ENCODE results near the gene PSME1. TPM values are rescaled to one million over a fixed set of nuclear protein-coding genes. Genes with fewer than 3 reads are reported as not detected.

PSME1 gene
- total and polyA plus RNA-seq, 2 of the 13 experiments (the other 11 are each of a cell fraction or from before 2014, with no cell fraction given) = 159 to 608 TPM

DNA sequence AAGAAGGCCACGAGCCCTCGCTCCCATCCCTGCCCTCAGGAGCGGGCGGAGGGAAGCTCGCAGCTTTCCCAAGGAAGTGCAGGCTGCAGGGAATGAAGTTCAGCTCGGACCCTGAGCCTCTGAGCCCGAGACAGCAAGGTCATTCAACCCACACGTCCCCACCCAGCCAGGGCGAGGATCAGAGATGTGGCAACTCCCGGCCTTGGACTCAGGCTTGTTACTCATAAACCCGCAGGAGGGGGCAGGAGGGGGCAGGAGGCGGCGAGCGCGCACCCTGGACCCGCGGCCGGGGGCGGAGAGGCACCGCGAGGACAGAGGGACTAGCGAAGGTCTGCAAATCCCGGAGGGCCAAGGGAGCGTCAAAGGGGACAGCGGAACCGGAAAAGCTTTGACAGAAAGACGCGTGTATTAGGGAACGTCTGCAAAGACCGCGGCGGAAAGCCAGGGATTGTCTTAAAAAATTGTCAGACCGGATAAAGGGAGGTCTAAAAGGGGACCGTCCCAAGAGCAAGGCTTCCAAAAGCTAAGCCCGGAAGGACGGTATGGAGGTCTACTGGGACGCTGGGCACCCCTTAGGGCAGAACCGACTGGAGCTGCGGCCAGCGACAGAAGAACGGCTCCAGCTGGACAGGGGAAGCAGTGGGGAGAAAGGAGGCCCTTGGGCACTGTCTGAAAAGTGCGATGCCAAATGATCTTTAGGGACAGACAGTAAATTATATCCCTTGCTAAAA lies 22.0 kb upstream of the PSME1 start (continued):
- TF ChIP-seq NR2F1 (CRISPR knock-in tag; IDR thresholded peaks at IDR 0.05) (peak; percentile 74 to 90), ZNF20 (CRISPR knock-in tag; IDR thresholded peaks at IDR 0.05) (peak; percentile 83; the same call in 1 of the 2 replicates), ZNF251 (CRISPR knock-in tag; IDR thresholded peaks at IDR 0.05) (0 out of 2 replicates have a peak, but pooled peaks have one; percentile 72), ZNF761 (CRISPR knock-in tag; conservative IDR thresholded peaks at IDR 0.05) (peak; percentile 98), ZNF607 (CRISPR knock-in tag; IDR thresholded peaks at IDR 0.05; ENCODE audit: borderline replicate concordance) (peak; percentile 91), ZNF333 (CRISPR knock-in tag; IDR thresholded peaks at IDR 0.05; ENCODE audit: borderline replicate concordance) (peak; percentile 95; the same call in 1 of the 2 replicates), NR2F2 (IDR thresholded peaks at IDR 0.05; ENCODE audit: borderline replicate concordance, low read depth) (no peak), MIER3 (CRISPR knock-in tag; IDR thresholded peaks at IDR 0.05; ENCODE audit: borderline replicate concordance) (peak; percentile 99), KLF12 (CRISPR knock-in tag; IDR thresholded peaks at IDR 0.05; ENCODE audit: borderline replicate concordance) (peak; percentile 97), SRF (IDR thresholded peaks at IDR 0.05; ENCODE audit: low read depth, low read length) (peak; percentile 15), ZNF335 (CRISPR knock-in tag; IDR thresholded peaks at IDR 0.05) (peak; percentile 94), CEBPG (CRISPR knock-in tag; IDR thresholded peaks at IDR 0.05) (peak; percentile 99), NONO (IDR thresholded peaks at IDR 0.05) (no peak), NONO (CRISPR knock-in tag; conservative IDR thresholded peaks at IDR 0.05) (no peak), ZSCAN30 (CRISPR knock-in tag; IDR thresholded peaks at IDR 0.05) (no peak; the same call in 1 of the 2 replicates), ONECUT2 (CRISPR knock-in tag; IDR thresholded peaks at IDR 0.05) (peak; percentile 44; the same call in 1 of the 2 replicates), GTF3A (CRISPR knock-in tag; conservative IDR thresholded peaks at IDR 0.05) (peak; percentile 91), AKAP8 (CRISPR knock-in tag; IDR thresholded peaks at IDR 0.05) (peak; percentile 99), ZNF343 (CRISPR knock-in tag; IDR thresholded peaks at IDR 0.05) (peak; percentile 99), ZNF550 (CRISPR knock-in tag; IDR thresholded peaks at IDR 0.05; ENCODE audit: borderline replicate concordance) (peak; percentile 93), ZMYM4 (CRISPR knock-in tag; IDR thresholded peaks at IDR 0.05) (peak; percentile 98), STAG1 (CRISPR knock-in tag; IDR thresholded peaks at IDR 0.05) (peak; percentile 31; the same call in 1 of the 2 replicates), KDM4B (CRISPR knock-in tag; IDR thresholded peaks at IDR 0.05) (peak; percentile 99)
- TF ChIP-seq, protein P1, sequence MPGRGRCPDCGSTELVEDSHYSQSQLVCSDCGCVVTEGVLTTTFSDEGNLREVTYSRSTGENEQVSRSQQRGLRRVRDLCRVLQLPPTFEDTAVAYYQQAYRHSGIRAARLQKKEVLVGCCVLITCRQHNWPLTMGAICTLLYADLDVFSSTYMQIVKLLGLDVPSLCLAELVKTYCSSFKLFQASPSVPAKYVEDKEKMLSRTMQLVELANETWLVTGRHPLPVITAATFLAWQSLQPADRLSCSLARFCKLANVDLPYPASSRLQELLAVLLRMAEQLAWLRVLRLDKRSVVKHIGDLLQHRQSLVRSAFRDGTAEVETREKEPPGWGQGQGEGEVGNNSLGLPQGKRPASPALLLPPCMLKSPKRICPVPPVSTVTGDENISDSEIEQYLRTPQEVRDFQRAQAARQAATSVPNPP (CRISPR knock-in tag; IDR thresholded peaks at IDR 0.05) = peak; percentile 84
- TF ChIP-seq, protein P2, sequence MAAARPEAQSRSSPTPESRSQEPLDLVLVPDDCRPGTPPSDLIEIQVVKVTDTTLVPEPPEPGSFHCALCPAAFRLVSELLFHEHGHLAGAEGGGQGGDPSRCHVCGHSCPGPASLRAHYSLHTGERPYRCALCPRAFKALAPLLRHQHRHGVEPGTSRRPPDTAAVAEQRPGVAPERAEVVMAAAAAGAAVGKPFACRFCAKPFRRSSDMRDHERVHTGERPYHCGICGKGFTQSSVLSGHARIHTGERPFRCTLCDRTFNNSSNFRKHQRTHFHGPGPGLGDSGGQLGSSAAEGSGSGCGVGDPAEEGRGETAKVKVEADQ (CRISPR knock-in tag; IDR thresholded peaks at IDR 0.05; ENCODE audit: borderline replicate concordance) = peak; percentile 97
- TF ChIP-seq, protein P3, sequence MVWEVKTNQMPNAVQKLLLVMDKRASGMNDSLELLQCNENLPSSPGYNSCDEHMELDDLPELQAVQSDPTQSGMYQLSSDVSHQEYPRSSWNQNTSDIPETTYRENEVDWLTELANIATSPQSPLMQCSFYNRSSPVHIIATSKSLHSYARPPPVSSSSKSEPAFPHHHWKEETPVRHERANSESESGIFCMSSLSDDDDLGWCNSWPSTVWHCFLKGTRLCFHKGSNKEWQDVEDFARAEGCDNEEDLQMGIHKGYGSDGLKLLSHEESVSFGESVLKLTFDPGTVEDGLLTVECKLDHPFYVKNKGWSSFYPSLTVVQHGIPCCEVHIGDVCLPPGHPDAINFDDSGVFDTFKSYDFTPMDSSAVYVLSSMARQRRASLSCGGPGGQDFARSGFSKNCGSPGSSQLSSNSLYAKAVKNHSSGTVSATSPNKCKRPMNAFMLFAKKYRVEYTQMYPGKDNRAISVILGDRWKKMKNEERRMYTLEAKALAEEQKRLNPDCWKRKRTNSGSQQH (CRISPR knock-in tag; IDR thresholded peaks at IDR 0.05; ENCODE audit: low read depth) = peak; percentile 45
- TF ChIP-seq, protein P4, sequence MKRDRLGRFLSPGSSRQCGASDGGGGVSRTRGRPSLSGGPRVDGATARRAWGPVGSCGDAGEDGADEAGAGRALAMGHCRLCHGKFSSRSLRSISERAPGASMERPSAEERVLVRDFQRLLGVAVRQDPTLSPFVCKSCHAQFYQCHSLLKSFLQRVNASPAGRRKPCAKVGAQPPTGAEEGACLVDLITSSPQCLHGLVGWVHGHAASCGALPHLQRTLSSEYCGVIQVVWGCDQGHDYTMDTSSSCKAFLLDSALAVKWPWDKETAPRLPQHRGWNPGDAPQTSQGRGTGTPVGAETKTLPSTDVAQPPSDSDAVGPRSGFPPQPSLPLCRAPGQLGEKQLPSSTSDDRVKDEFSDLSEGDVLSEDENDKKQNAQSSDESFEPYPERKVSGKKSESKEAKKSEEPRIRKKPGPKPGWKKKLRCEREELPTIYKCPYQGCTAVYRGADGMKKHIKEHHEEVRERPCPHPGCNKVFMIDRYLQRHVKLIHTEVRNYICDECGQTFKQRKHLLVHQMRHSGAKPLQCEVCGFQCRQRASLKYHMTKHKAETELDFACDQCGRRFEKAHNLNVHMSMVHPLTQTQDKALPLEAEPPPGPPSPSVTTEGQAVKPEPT (CRISPR knock-in tag; IDR thresholded peaks at IDR 0.05; ENCODE audit: low read depth) = peak; percentile 90

All from HepG2 (cell line).